ENCODE data around the gene RNF150.

Gene RNF150

DNA sequence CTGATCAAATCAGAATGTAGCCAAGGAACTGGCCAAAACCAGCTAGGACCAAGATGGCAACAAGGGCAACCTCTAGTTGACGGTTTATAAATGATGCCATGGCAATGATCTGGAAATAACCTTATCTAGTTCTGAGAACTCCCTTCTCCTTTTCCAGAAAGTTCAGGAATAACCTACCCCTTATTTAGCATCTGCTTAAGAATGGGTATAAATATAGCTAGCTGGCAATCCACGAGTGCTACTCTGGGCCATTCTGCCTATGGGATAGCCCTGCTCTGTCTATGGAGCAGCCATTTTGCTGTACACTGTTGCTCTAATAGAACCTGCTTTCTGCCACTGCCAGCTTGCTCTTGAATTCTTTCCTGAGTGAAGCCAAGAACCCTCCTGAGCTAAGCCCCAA, 192.7 kb downstream of the RNF150 start:
- no peak for TF ChIP-seq POLR2AphosphoS5 (IDR thresholded peaks at IDR 0.05; ENCODE audit: low read depth, low read length)

DNA sequence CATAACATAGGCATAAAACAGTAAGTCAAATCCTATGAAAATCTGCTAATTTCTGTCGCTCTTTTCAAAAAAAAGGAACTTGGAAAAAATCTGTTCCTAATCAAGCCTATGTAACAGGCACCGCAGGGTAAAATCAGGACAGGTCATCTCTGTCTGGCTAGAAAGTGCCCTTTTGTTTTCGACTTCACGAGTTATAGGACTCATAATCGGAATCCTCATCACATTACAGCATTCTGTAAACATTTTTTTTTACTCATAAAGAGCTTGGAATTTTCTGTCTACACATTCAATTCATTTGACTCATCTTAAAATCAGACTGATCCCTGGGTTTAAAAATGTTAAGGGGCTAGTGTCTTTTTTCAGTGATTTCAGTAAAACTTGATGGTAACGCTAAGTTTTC, 195.4 kb downstream of the RNF150 start:
- TF ChIP-seq SIN3A (IDR thresholded peaks at IDR 0.05; ENCODE audit: borderline replicate concordance, insufficient read depth, low read length) (no peak), FOXP2 (optimal IDR thresholded peaks at IDR 0.05; ENCODE audit: borderline replicate concordance, extremely low read depth, extremely low read length, insufficient read depth) (no peak), TAF1 (IDR thresholded peaks at IDR 0.05; ENCODE audit: borderline replicate concordance, insufficient read depth, low read length) (no peak), POLR2AphosphoS5 (IDR thresholded peaks at IDR 0.05; ENCODE audit: low read depth, low read length) (no peak)
- TF ChIP-seq, protein P1, sequence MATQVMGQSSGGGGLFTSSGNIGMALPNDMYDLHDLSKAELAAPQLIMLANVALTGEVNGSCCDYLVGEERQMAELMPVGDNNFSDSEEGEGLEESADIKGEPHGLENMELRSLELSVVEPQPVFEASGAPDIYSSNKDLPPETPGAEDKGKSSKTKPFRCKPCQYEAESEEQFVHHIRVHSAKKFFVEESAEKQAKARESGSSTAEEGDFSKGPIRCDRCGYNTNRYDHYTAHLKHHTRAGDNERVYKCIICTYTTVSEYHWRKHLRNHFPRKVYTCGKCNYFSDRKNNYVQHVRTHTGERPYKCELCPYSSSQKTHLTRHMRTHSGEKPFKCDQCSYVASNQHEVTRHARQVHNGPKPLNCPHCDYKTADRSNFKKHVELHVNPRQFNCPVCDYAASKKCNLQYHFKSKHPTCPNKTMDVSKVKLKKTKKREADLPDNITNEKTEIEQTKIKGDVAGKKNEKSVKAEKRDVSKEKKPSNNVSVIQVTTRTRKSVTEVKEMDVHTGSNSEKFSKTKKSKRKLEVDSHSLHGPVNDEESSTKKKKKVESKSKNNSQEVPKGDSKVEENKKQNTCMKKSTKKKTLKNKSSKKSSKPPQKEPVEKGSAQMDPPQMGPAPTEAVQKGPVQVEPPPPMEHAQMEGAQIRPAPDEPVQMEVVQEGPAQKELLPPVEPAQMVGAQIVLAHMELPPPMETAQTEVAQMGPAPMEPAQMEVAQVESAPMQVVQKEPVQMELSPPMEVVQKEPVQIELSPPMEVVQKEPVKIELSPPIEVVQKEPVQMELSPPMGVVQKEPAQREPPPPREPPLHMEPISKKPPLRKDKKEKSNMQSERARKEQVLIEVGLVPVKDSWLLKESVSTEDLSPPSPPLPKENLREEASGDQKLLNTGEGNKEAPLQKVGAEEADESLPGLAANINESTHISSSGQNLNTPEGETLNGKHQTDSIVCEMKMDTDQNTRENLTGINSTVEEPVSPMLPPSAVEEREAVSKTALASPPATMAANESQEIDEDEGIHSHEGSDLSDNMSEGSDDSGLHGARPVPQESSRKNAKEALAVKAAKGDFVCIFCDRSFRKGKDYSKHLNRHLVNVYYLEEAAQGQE (IDR thresholded peaks at IDR 0.05; ENCODE audit: insufficient read depth in 1 of 2, low read depth in 2 of 2, low read length in 2 of 2) = no peak

DNA sequence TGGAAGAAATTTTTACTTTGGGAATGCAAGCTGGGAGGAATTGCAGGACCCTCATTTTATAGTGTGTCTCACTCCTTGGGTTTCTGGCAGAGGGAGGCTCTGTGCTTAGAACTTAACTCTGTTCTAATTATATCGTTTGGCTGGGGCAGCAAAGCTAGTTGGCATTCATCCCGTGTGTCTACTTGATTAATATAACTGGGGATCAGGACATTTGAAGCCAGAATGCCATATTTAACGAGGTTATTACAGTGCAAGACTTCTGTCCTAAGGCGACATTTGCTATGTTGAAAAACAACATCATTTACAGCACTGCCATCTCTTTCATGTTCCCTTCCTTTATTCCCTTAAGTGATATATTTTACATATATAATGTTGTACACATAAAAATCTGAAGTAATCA, 198.0 kb downstream of the RNF150 start:
- TF ChIP-seq POLR2AphosphoS5 (IDR thresholded peaks at IDR 0.05; ENCODE audit: low read depth, low read length) (no peak), FOXP2 (optimal IDR thresholded peaks at IDR 0.05; ENCODE audit: borderline replicate concordance, extremely low read depth, extremely low read length, insufficient read depth) (no peak), SIN3A (IDR thresholded peaks at IDR 0.05; ENCODE audit: borderline replicate concordance, insufficient read depth, low read length) (no peak), TAF1 (IDR thresholded peaks at IDR 0.05; ENCODE audit: borderline replicate concordance, insufficient read depth, low read length) (no peak)
- TF ChIP-seq, protein P1 (IDR thresholded peaks at IDR 0.05; ENCODE audit: insufficient read depth in 1 of 2, low read depth in 2 of 2, low read length in 2 of 2) = no peak

DNA sequence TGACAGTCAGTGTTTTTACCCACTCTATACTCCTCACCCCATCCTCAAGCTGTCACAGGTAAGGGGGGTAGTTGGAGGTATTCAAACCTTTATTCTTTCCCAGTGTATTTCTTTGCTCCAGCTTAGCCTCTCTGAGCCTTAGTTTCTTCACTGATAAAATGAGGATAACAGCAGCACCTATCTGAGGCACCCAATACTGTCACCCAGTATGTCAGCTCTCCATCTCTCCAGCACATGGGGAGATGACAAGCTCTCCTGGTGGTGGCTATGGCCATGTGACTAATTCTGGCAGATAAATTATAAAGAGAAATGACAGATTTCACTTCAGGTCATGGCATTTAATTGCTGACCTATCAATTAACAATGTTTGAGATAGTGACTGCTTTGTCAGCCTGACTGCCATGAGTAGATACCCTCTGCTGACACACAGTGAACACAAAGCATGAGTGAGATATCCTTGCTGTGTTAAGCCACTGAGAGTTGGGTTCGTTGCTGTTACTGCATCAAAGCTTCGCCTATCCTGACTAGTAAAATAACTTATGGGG, 200.7 kb downstream of the RNF150 start:
- TF ChIP-seq, protein P1 (IDR thresholded peaks at IDR 0.05; ENCODE audit: insufficient read depth in 1 of 2, low read depth in 2 of 2, low read length in 2 of 2) = no peak
- TF ChIP-seq SIN3A (IDR thresholded peaks at IDR 0.05; ENCODE audit: borderline replicate concordance, insufficient read depth, low read length) (no peak), FOXP2 (optimal IDR thresholded peaks at IDR 0.05; ENCODE audit: borderline replicate concordance, extremely low read depth, extremely low read length, insufficient read depth) (no peak), TAF1 (IDR thresholded peaks at IDR 0.05; ENCODE audit: borderline replicate concordance, insufficient read depth, low read length) (no peak), POLR2AphosphoS5 (IDR thresholded peaks at IDR 0.05; ENCODE audit: low read depth, low read length) (no peak)

DNA sequence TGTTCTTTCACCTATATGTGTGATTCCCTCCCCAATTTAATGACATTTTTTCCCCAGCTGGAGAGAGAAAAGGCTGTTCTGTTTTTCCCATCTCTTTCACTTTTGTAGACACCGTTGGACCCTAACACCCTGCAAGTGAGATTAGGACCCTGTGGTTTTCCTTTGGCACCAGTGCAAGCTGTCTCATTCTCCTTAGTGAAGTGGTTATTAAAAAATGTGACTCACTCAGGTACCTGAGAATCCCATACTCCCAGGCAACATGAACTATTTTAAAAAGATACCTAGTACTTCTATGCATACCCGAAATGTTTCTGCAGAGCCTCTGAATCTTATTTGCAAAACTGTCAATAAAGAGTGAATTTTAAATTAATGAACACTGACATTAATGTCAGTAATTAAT, 201.4 kb downstream of the RNF150 start:
- TF ChIP-seq POLR2AphosphoS5 (IDR thresholded peaks at IDR 0.05; ENCODE audit: low read depth, low read length) = no peak
- no peak for TF ChIP-seq FOXP2 (optimal IDR thresholded peaks at IDR 0.05; ENCODE audit: borderline replicate concordance, extremely low read depth, extremely low read length, insufficient read depth)
- no peak for TF ChIP-seq TAF1 (IDR thresholded peaks at IDR 0.05; ENCODE audit: borderline replicate concordance, insufficient read depth, low read length)
- no peak for TF ChIP-seq SIN3A (IDR thresholded peaks at IDR 0.05; ENCODE audit: borderline replicate concordance, insufficient read depth, low read length)
- TF ChIP-seq, protein P1 (IDR thresholded peaks at IDR 0.05; ENCODE audit: insufficient read depth in 1 of 2, low read depth in 2 of 2, low read length in 2 of 2) = no peak
